GF-D8 (cell line): ENCODE measurements around the gene PJVK.
"Not testable (repeated sequence)": the region's sequence is repeated elsewhere in the genome, so short reads cannot be mapped to it uniquely, and the experiment has no call there.

Experiments used
- DNase-seq: peaks from one replicate; lab custom pipeline; 2025; lab: John Stamatoyannopoulos, UW

Gene PJVK

GRCh38 chr2:178436662-178437061, 14.5 kb upstream of the PJVK start:
- DNase-seq, result no peak

- no peak for DNase-seq
These were observed 9.8 kb upstream of the PJVK start for GRCh38 chr2:178441426-178441825.

DNA sequence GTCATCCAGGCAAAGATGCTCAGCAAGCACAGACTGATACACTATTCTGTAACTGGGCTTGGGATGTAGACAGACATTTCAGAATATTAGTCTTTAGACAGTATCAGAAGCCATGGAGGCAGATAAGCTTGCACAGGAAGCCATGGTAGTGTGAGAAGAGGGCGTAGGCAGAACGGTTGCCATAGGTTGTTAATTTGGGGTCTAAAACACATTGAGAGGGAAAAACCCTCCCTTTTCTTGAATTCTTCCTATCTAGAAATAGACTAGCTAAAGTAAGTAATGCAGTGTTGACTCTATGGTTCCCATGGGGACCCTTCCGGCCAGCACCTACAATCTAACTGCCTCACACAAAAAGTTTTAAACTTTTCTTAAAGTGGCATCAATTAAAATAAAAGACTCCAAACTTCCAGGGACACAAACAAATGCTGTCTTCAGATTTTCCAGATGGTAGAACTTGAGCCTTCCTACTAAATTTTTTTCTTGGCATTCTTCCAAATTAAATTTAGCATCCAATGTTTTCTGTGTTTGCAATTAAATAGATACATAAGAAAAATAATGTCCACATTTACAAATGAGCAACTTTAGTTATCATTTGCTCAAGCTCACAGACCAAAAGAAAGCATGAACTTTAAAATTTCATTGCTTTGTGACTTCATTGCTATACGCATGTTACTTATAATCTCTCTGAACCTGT, 2.1 kb upstream of the PJVK start:
- DNase-seq, result no peak

DNA sequence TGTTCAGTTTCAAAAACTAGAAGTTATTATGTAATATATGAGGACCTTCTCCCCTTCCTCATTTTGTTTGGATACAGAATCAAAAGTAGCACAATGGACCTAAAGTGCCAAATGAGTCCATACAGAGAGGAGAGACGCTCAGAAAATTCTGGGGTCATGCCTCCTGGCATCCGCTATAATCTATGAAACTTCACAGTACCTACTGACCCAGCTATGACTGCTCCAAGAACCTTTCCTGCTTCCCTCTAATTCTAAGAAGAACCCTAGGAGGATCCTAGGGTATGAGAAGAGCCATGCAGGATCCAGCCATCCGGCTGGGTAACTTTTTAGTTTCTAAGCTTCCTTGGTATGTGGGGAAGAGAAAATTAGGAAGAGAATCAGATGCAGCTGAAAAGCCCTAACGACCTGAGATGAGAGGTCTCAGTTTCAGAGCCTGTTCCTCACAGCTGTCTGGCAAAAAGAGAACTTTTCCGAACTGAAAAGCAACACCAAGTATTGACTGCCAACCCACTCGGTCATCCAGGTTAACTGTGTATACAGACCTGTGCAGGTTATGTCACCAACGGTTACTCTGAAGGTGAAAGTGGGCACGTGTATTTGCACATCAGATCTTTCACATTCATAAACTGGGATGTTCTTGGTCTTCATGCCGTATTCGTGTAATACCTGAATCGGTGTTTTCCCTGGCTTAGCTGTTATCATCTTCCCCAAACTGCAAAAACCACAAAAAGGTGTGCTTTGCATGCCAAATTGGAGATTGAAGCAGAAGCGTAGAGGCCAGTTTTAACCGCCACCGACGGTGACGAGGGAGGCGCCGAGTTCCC, 1.3 kb upstream of the PJVK start:
- DNase-seq, result no peak

DNA sequence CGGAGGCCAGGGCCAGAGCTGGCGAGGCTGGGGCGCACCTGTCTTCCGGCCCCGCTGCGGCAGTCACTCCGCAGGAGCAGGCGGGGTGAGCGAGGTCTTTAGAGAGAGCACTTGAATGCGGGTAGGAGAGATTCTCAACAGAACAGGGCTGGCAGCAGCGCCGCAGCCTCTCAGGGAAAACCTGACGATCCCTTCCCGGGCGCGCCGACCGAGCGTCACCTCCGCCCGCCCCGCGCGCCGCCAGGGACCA, 729 bp upstream of the PJVK start:
- DNase-seq, result no peak

DNA sequence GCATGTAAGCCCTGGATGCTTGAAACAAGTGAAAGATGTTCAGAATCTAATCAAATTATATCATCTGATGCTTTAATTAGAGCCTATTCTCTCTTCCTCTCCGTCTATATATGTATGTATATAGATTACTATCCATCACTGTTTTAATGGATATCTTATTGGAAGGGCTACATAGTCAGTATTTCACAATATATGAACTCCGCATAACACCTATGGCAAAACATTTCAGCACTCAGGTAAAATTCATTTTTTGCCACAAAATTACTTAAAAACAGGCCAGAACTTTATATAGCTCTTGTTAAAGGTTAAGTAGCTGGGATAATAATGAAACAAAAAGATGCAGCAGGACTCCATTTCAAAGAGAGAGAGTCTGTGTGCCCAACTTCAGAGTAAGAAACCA, 1.2 kb downstream of the PJVK start:
- no peak for DNase-seq

DNA sequence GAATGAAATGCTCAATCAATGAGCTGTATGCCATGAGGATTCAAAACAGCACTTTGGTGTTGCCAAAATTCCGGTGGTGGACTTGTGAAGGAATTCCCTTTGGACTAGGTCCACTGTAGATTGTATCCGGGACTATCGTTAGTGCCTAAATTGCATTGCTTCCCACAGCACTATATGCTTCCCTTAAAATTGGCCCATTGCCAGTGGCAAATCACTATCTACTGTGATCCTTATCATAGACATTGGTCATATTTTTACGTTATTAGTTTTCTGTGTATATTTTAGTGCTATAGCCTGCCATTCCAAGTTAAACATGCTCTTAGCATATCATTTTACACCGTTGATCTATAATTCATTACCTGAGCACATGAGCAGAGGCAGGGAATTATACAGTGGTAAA, 1.7 kb downstream of the PJVK start:
- DNase-seq, result no peak

GRCh38 chr2:178455947-178456346, 4.8 kb downstream of the PJVK start:
- no peak for DNase-seq

DNA sequence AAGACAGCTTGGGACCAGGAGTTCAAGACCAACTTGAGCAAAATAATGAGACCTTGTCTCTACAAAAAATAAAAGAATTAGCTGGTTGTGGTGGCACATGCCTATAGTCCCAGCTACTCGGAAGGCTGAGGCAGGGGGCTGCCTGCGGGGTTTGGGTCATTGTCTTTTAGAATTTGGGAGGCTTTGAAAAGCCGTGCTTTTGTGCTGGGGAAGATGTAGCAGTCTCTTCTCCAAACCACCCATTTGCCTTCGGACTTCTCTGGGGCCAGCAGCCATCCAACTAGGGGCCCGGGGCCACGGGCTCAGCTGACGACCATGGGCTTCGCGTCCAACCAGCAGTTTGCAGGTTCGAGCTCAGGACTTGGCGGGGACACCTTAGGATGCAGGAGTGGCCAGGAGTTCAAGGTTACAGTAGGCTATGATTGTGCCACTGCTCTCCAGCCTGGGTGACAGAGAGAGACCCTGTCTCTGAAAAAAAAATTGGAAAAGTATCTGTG, 6.3 kb downstream of the PJVK start:
- DNase-seq, result no peak

- no peak for DNase-seq
These were observed 18.2 kb downstream of the PJVK start for GRCh38 chr2:178469219-178469849.

GRCh38 chr2:178471313-178471712, 20.1 kb downstream of the PJVK start:
- not testable (repeated sequence) for DNase-seq

- DNase-seq, result no peak
These were observed 22.2 kb downstream of the PJVK start for GRCh38 chr2:178473373-178473772.

GRCh38 chr2:178473931-178474330, 22.8 kb downstream of the PJVK start:
- DNase-seq, result no peak

GRCh38 chr2:178474560-178474959, 23.4 kb downstream of the PJVK start:
- DNase-seq, result no peak

DNA sequence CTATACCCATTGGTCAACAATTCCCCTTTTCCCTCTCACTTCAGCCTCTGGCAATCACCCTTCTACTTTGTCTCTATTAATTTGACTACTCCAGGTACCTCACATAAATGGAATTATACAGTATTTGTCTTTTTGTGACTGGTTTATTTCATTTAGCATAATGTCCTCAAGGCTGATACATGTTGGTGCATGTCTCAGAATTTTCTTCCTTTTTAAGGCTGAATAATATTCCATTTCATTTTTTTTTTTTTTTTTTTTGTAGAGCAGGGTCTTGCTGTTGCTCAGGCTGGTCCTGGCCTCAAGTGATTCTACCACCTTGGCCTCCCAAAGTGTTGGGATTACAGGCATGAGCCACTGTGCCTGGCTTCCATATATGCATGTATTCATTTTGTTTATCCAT, 25.3 kb downstream of the PJVK start:
- DNase-seq, result no peak

DNA sequence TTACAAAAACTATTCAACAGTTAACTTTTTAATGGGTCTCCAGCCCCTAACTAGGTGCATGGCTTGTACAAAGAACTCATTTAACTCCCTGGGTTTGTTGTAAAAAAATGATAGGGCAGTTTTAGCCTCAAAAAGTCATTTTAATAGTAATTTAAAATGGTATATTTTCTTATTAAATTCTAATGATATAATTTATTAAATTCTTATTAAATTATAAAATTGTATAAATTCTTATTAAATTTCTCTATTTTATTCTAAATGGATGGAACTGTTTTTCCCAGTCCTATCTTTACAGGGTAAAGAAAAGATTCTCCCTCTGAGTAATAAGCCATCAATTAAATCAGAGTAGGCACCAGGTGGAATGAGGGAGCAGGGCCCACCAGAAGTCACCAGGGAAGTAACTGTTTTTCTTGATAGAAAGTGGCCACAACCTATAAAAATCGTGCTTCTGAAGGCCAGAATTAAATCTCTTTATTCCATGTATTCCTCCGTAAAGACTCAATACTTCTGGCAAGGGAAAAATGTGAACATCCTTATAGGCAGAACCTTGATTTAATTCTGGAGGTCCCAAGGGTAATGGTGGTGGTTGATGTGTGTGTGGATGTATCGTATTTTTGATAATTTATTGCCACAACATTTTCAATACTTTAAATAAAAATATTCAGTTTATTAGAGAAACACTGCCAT, 26.4 kb downstream of the PJVK start:
- no peak for DNase-seq

DNA sequence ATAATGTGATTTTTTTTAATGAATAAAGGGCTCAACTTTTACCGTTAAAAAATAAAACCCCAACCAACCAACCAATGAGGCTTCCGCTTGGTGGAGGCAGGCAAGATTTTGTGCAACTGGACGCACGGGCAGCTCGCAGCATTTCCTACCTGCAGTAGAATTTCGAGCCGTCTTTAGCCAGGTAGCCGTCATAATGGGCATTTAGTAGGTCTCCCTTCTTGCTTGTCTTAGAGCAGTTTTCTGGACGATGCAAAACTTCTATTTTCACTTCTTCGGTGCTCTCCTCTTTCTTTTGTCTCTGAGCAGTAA, 26.9 kb downstream of the PJVK start:
- DNase-seq, result no peak

DNA sequence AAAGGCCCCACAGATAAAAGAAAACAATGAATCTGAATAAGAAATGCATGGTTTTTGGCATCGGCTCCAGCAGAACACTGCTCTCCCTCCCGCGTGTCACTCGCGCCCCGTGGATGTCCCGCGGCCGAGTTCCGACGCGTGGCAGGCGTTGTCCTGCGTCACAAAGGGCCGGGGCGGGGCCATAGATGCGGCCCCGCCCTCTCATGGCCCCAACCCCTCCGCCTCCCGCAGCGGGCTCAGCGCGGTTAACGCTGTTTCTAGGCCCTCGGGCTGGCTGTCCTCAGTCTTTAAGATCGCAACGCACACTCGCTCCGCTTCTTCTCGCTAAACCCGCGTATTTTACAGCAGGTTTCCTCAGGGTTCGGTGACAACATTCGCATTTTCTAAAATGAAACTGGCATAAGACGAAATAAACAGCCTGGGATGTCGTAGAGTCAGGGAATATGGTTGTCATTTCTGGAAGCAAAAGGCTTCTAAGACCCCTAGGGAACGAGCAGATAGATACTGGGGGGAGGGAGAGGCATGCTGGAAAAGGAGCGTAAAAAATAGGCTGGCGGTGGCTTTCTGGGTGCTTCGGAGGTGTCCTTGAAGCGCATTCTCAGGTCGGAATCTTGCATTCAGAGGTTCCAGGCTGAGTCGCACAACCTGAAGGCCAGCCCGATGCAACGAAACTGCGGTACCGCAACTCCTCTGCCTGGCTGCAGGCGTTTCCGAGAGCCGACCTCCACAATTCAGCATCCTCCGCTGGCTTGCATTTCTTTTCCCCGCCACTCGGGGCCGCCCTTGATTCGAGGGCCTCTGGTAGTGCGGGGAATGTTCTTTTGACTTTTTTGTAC, 27.5 kb downstream of the PJVK start, which contains the start of gene FKBP7:
Gene FKBP7 (minus strand): TSS at position 162 of the 836 bp plus-strand sequence. CDS start 101 bp downstream, at position 61.
- peak; percentile 75 for DNase-seq

DNA sequence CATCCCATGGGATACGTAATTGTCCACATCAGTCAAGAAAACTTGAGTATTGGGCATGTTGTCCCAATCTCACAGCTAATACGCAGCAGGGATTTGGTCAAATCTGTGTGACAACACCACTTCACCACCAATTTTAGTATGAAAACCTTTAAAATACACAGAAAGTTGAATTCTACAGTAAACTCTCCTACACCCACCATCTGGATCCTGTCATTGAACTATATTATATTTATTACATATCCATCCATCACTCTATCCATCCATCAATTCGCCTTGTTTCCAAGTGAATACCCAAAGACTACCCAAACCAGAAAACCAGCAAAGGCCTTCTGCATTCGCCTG, 28.1 kb downstream of the PJVK start:
- no peak for DNase-seq

GRCh38 chr2:178479758-178480226, 28.6 kb downstream of the PJVK start:
- no peak for DNase-seq

DNA sequence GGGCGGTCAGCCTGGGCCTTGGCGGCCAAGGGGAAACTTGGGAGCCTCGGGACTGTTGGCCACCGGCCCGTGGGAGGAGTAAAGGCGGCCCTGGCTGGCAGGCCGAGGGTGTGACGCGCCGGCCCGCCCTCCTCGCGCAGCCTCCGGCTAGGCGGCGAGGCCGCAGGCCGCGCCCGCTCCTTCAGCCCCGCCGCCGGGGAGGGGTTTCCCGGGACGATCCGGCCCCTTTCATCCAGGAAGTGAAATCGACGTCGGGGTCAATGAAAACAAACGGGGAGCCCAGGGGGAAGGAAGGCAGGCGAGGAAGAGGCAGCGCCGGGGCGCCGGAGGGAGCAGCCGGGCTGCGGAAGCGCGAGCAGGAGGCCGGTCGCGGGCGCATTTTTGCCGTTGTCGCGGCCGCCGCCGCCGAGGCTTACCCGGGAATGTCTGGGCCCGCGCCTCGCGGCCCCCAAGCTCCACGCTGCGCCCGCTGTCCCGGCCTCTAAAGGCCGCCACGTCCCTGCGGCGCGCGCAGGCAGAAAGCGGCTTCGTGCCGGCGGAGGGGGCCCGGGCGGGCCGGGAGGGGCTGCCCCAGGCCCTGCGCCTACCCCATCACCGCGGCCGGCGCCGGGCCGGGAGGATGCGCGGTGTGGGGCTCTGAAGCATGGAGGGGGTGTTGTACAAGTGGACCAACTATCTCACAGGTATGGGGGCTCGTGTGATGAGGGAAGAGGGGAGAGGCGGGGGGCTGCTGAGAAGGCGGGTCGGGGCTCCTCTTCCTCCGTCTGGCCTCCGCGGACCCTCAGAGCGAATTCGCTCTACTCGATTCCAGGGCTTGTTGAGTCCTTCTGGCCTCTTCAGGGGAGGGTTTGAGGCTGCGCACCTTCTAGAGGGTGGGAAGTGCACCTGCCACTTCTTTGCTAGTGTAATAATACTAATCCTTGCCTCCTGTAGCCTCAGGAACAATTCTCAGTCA, 29.3 kb downstream of the PJVK start, which contains the start of gene PLEKHA3:
Gene PLEKHA3 (plus strand): TSS at position 231 of the 955 bp plus-strand sequence. CDS start 413 bp downstream, at position 644.
- peak; percentile 79 for DNase-seq
